K562 (cell line): Measurements from ENCODE around the gene TULP1. TPM values are rescaled to one million over a fixed set of nuclear protein-coding genes. Genes with fewer than 3 reads are reported as not detected.

Experiments
- CBFA2T2 ChIP-seq: fragments of 450-650 bp; conservative IDR thresholded peaks from 2 replicates; pipeline ENCODE4 v1.6.1; 2017; ENCODE audit warnings: mild to moderate bottlenecking
- EP300 ChIP-seq: IDR thresholded peaks from 2 replicates; pipeline ENCODE4 v1.6.1; 2012; ENCODE audit warnings: low read length, improper control_type of control experiment
- GTF2E2 ChIP-seq: fragments of 200-800 bp; sonication (Bioruptor generic); IDR thresholded peaks from 2 replicates; pipeline ENCODE4 v1.6.1; 2016; ENCODE audit warnings: missing genetic modification characterization, missing compliant biosample characterization
- HDAC8 ChIP-seq: fragments of 450-650 bp; IDR thresholded peaks from 2 replicates; pipeline ENCODE4 v1.6.1; 2016; ENCODE audit warnings: mild to moderate bottlenecking, missing genetic modification characterization, moderate library complexity, missing compliant biosample characterization
- KDM2B ChIP-seq: fragments of 250-450 bp; sonication (Bioruptor Pico); IDR thresholded peaks from 2 replicates; pipeline ENCODE4 v1.8.0; 2021; ENCODE audit warnings: mild to moderate bottlenecking, moderate library complexity
- KLF10 ChIP-seq: fragments of 250-450 bp; sonication (Bioruptor Pico); IDR thresholded peaks from 2 replicates; pipeline ENCODE4 v1.6.1; 2021; ENCODE audit warnings: matching md5 sums
- LARP7 ChIP-seq: fragments of 450-650 bp; IDR thresholded peaks from 2 replicates; pipeline ENCODE4 v1.6.1; 2016
- PYGO2 ChIP-seq: fragments of 450-650 bp; IDR thresholded peaks from 2 replicates; pipeline ENCODE4 v1.6.1; 2016; ENCODE audit warnings: mild to moderate bottlenecking, missing genetic modification characterization, moderate library complexity, missing compliant biosample characterization
- ZEB2 ChIP-seq: fragments of 450-650 bp; IDR thresholded peaks from 2 replicates; pipeline ENCODE4 v1.6.1; 2016
- ZNF253 ChIP-seq: fragments of 250-450 bp; sonication (Bioruptor Pico); conservative IDR thresholded peaks from 2 replicates; pipeline ENCODE4 v1.6.1; 2021; ENCODE audit warnings: mild to moderate bottlenecking
- polyA plus RNA-seq, 8 experiments: library from polyadenylated mRNA; depleted of rRNA in 4 of 8; stranded (reverse) in 5 of 8; unstranded in 3 of 8; fragments of >200 nt; fragmentation: Nextera tagmentation in 2 of 8; fragmentation: Illumina TruSeq in 1 of 8; extraction: Ambion mirVana in 2 of 8; extraction: Trizol in 1 of 8; gene quantifications; 2 replicates each; pipeline versions ENCODE4 v1.2.1 to v1.2.3, GENCODE V29; 2011 to 2014; ENCODE audit warnings: inconsistent platforms in 1 of 8, missing spikeins in 1 of 8
- total RNA-seq, 7 experiments: library from RNA; depleted of rRNA in 6 of 7; stranded (reverse); fragments of >200 nt in 6 of 7; fragmentation: Illumina TruSeq in 2 of 7; extraction: Trizol in 2 of 7; gene quantifications; 2 replicates each; pipeline versions ENCODE4 v1.2.1 to v1.2.3, GENCODE V29; 2011 to 2021; ENCODE audit warnings: low replicate concordance in 1 of 7
- TF ChIP-seq, protein P1 (sequence below): fragments of 250-450 bp; sonication (Bioruptor Pico); IDR thresholded peaks from 2 replicates; pipeline ENCODE4 v1.8.0; 2022; ENCODE audit warnings: moderate library complexity, mild to moderate bottlenecking, inconsistent platforms
- TF ChIP-seq, protein P2 (sequence below): fragments of 450-650 bp; formaldehyde crosslinking; IDR thresholded peaks from 2 replicates; pipeline ENCODE4 v1.4.0; 2020; ENCODE audit warnings: mild to moderate bottlenecking
- TF ChIP-seq, protein P3 (sequence below): IDR thresholded peaks from 2 replicates; pipeline ENCODE4 v1.6.1; 2011; ENCODE audit warnings: borderline replicate concordance, low read depth, mild to moderate bottlenecking, moderate library complexity, low read length; ENCODE audit not compliant: insufficient read depth, poor library complexity, severe bottlenecking
- TF ChIP-seq, protein P4 (sequence below): fragments of 250-450 bp; sonication (Bioruptor Pico); IDR thresholded peaks from 2 replicates; pipeline ENCODE4 v1.8.0; 2022; ENCODE audit warnings: inconsistent platforms, mild to moderate bottlenecking, moderate library complexity, borderline replicate concordance
- TF ChIP-seq, protein P5 (sequence below): sonication (generic); formaldehyde crosslinking; IDR thresholded peaks from 2 replicates; pipeline ENCODE4 v1.5.0; 2020; ENCODE audit warnings: missing genetic modification reagents
- TF ChIP-seq, protein P6 (sequence below), 2 experiments: IDR thresholded peaks; 2 replicates each; pipeline ENCODE4 v1.6.1; 2012; ENCODE audit warnings: improper control_type of control experiment in 2 of 2, low read depth in 2 of 2, low read length in 2 of 2, borderline replicate concordance in 1 of 2
- TF ChIP-seq, protein P7 (sequence below): IDR thresholded peaks from 3 replicates; pipeline ENCODE4 v1.6.1; 2011; ENCODE audit warnings: borderline replicate concordance, mild to moderate bottlenecking; ENCODE audit not compliant: insufficient read length, insufficient read depth

TULP1 gene
- total and polyA plus RNA-seq, 9 of the 15 experiments (the other 6 are each of a cell fraction or from before 2014, with no cell fraction given): 0.06 to 0.17 (median 0.09) TPM; not detected in 6

- TF ChIP-seq, protein P1, sequence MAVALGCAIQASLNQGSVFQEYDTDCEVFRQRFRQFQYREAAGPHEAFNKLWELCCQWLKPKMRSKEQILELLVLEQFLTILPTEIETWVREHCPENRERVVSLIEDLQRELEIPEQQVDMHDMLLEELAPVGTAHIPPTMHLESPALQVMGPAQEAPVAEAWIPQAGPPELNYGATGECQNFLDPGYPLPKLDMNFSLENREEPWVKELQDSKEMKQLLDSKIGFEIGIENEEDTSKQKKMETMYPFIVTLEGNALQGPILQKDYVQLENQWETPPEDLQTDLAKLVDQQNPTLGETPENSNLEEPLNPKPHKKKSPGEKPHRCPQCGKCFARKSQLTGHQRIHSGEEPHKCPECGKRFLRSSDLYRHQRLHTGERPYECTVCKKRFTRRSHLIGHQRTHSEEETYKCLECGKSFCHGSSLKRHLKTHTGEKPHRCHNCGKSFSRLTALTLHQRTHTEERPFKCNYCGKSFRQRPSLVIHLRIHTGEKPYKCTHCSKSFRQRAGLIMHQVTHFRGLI (CRISPR knock-in tag): no peak
- no peak for TF ChIP-seq PYGO2 (tag)
- TF ChIP-seq ZNF253 (CRISPR knock-in tag): no peak
- TF ChIP-seq, protein P2, sequence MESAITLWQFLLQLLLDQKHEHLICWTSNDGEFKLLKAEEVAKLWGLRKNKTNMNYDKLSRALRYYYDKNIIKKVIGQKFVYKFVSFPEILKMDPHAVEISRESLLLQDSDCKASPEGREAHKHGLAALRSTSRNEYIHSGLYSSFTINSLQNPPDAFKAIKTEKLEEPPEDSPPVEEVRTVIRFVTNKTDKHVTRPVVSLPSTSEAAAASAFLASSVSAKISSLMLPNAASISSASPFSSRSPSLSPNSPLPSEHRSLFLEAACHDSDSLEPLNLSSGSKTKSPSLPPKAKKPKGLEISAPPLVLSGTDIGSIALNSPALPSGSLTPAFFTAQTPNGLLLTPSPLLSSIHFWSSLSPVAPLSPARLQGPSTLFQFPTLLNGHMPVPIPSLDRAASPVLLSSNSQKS (CRISPR knock-in tag): no peak
- TF ChIP-seq, protein P3, sequence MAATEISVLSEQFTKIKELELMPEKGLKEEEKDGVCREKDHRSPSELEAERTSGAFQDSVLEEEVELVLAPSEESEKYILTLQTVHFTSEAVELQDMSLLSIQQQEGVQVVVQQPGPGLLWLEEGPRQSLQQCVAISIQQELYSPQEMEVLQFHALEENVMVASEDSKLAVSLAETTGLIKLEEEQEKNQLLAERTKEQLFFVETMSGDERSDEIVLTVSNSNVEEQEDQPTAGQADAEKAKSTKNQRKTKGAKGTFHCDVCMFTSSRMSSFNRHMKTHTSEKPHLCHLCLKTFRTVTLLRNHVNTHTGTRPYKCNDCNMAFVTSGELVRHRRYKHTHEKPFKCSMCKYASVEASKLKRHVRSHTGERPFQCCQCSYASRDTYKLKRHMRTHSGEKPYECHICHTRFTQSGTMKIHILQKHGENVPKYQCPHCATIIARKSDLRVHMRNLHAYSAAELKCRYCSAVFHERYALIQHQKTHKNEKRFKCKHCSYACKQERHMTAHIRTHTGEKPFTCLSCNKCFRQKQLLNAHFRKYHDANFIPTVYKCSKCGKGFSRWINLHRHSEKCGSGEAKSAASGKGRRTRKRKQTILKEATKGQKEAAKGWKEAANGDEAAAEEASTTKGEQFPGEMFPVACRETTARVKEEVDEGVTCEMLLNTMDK: no peak
- TF ChIP-seq KDM2B (CRISPR knock-in tag): no peak; the same call in 1 of the 2 replicates
- no peak for TF ChIP-seq HDAC8 (tag)
- TF ChIP-seq, protein P4, sequence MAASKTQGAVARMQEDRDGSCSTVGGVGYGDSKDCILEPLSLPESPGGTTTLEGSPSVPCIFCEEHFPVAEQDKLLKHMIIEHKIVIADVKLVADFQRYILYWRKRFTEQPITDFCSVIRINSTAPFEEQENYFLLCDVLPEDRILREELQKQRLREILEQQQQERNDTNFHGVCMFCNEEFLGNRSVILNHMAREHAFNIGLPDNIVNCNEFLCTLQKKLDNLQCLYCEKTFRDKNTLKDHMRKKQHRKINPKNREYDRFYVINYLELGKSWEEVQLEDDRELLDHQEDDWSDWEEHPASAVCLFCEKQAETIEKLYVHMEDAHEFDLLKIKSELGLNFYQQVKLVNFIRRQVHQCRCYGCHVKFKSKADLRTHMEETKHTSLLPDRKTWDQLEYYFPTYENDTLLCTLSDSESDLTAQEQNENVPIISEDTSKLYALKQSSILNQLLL (CRISPR knock-in tag): no peak
- TF ChIP-seq, protein P5, sequence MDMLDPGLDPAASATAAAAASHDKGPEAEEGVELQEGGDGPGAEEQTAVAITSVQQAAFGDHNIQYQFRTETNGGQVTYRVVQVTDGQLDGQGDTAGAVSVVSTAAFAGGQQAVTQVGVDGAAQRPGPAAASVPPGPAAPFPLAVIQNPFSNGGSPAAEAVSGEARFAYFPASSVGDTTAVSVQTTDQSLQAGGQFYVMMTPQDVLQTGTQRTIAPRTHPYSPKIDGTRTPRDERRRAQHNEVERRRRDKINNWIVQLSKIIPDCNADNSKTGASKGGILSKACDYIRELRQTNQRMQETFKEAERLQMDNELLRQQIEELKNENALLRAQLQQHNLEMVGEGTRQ (CRISPR knock-in tag): no peak
- TF ChIP-seq, protein P6, sequence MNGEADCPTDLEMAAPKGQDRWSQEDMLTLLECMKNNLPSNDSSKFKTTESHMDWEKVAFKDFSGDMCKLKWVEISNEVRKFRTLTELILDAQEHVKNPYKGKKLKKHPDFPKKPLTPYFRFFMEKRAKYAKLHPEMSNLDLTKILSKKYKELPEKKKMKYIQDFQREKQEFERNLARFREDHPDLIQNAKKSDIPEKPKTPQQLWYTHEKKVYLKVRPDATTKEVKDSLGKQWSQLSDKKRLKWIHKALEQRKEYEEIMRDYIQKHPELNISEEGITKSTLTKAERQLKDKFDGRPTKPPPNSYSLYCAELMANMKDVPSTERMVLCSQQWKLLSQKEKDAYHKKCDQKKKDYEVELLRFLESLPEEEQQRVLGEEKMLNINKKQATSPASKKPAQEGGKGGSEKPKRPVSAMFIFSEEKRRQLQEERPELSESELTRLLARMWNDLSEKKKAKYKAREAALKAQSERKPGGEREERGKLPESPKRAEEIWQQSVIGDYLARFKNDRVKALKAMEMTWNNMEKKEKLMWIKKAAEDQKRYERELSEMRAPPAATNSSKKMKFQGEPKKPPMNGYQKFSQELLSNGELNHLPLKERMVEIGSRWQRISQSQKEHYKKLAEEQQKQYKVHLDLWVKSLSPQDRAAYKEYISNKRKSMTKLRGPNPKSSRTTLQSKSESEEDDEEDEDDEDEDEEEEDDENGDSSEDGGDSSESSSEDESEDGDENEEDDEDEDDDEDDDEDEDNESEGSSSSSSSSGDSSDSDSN (IDR thresholded peaks at IDR 0.05; ENCODE audit: borderline replicate concordance in 1 of 2, low read depth in 2 of 2, low read length in 2 of 2): peak; percentile 19 to 21; a peak in 1 of 4 replicates
- TF ChIP-seq CBFA2T2: no peak
- TF ChIP-seq, protein P7, sequence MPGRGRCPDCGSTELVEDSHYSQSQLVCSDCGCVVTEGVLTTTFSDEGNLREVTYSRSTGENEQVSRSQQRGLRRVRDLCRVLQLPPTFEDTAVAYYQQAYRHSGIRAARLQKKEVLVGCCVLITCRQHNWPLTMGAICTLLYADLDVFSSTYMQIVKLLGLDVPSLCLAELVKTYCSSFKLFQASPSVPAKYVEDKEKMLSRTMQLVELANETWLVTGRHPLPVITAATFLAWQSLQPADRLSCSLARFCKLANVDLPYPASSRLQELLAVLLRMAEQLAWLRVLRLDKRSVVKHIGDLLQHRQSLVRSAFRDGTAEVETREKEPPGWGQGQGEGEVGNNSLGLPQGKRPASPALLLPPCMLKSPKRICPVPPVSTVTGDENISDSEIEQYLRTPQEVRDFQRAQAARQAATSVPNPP: no peak
- no peak for TF ChIP-seq LARP7
- TF ChIP-seq ZEB2: no peak
- peak; percentile 51; the same call in 1 of the 2 replicates for TF ChIP-seq GTF2E2 (tag)
- no peak for TF ChIP-seq KLF10 (CRISPR knock-in tag)
- TF ChIP-seq EP300: no peak
These were observed 15.7 kb downstream of the TULP1 start, which contains the start of gene TEAD3 (continued) for GRCh38 chr6:35496841-35497570.
